Loucy (cell line): ENCODE measurements around the gene ZNF32.

ENCODE experiments used
- H2AFZ ChIP-seq: fragments of 200-600 bp; sonication (generic); 2 replicates; pipeline ENCODE4 v1.6.0; 2016; ENCODE audit warnings: antibody characterized with exemption, mild to moderate bottlenecking, low read length, moderate library complexity
- H3F3A ChIP-seq: fragments of 200-600 bp; 2 replicates; pipeline ENCODE4 v1.6.0; 2016; ENCODE audit warnings: antibody characterized with exemption, low read depth, mild to moderate bottlenecking
- H3K27me3 ChIP-seq: fragments of 200-600 bp; sonication (generic); 2 replicates; pipeline ENCODE4 v1.6.1; 2014; ENCODE audit warnings: low read length, mild to moderate bottlenecking; ENCODE audit not compliant: insufficient read depth, poor library complexity, severe bottlenecking
- H3K36me3 ChIP-seq: fragments of 200-600 bp; sonication (generic); 2 replicates; pipeline ENCODE4 v1.6.1; 2016; ENCODE audit warnings: low read length; ENCODE audit not compliant: insufficient read depth
- H3K4me1 ChIP-seq: fragments of 200-600 bp; sonication (generic); 2 replicates; pipeline ENCODE4 v1.5.1; 2014; ENCODE audit warnings: low read length, mild to moderate bottlenecking; ENCODE audit not compliant: insufficient read depth, poor library complexity, severe bottlenecking
- H3K4me2 ChIP-seq: fragments of 200-600 bp; sonication (generic); 2 replicates; pipeline ENCODE4 v1.6.0; 2014; ENCODE audit warnings: antibody characterized with exemption, low read length, low read depth, mild to moderate bottlenecking; ENCODE audit not compliant: poor library complexity, severe bottlenecking
- H3K4me3 ChIP-seq: fragments of 200-600 bp; sonication (generic); 2 replicates; pipeline ENCODE4 v1.5.1; 2014; ENCODE audit warnings: low read length, mild to moderate bottlenecking, mixed read lengths; ENCODE audit not compliant: poor library complexity, severe bottlenecking
- H3K79me2 ChIP-seq: fragments of 200-600 bp; sonication (generic); 2 replicates; pipeline ENCODE4 v1.6.1; 2014; ENCODE audit warnings: low read length; ENCODE audit not compliant: insufficient read depth
- H3K9ac ChIP-seq: fragments of 200-600 bp; sonication (generic); 2 replicates; pipeline ENCODE4 v1.6.0; 2014; ENCODE audit warnings: mild to moderate bottlenecking, low read depth, low read length, moderate library complexity; ENCODE audit not compliant: poor library complexity, severe bottlenecking
- H3K9me2 ChIP-seq: fragments of 200-600 bp; sonication (generic); replicated peaks from 2 replicates; pipeline ENCODE4 v1.6.1; 2016; ENCODE audit warnings: low read depth, low read length, mixed read lengths
- H3K9me3 ChIP-seq: fragments of 200-600 bp; sonication (generic); 2 replicates; pipeline ENCODE4 v1.6.1; 2014; ENCODE audit warnings: mild to moderate bottlenecking, antibody characterized with exemption, low read length, low read depth; ENCODE audit not compliant: insufficient read depth
- H4K20me1 ChIP-seq: fragments of 200-600 bp; sonication (generic); 2 replicates; pipeline ENCODE4 v1.6.0; 2014; ENCODE audit warnings: antibody characterized with exemption, low read length, mild to moderate bottlenecking; ENCODE audit not compliant: insufficient read depth, poor library complexity, severe bottlenecking
- CTCF ChIP-seq: fragments of 200-600 bp; sonication (generic); conservative IDR thresholded peaks from 2 replicates; pipeline ENCODE4 v1.5.1; 2014; ENCODE audit warnings: mild to moderate bottlenecking, antibody characterized with exemption, low read length
- EZH2phosphoT487 ChIP-seq: fragments of 200-600 bp; IDR thresholded peaks from 2 replicates; pipeline ENCODE4 v1.6.1; 2018; ENCODE audit warnings: antibody characterized with exemption, mild to moderate bottlenecking, moderate library complexity, borderline replicate concordance

Gene ZNF32

GRCh38 chr10:43682956-43683355 is 34.3 kb upstream of the ZNF32 start:
- Histone ChIP-seq H4K20me1 (no peaks in the 10 kb centered on the region), H3K4me3 (no peak overlapping the region), H3K79me2 (no peaks in the 10 kb centered on the region), H3K27me3 (no peaks in the 10 kb centered on the region), H3K9ac (no peak overlapping the region), H2AFZ (no peak overlapping the region), H3K9me3 (no peaks in the 10 kb centered on the region), H3K4me2 (no peak overlapping the region), H3K36me3 (no peaks in the 10 kb centered on the region), H3K9me2 (no peaks in the 10 kb centered on the region), H3F3A (no peaks in the 10 kb centered on the region), H3K4me1 (no peaks in the 10 kb centered on the region)
- TF ChIP-seq CTCF, result no peak
- TF ChIP-seq EZH2phosphoT487, result no peak

GRCh38 chr10:43681721-43682120 is 33.0 kb upstream of the ZNF32 start:
- Histone ChIP-seq H3K36me3 (no peaks in the 10 kb centered on the region), H3K9ac (no peak overlapping the region), H3K4me2 (no peak overlapping the region), H3K4me3 (no peak overlapping the region), H3K4me1 (no peaks in the 10 kb centered on the region), H3K79me2 (no peaks in the 10 kb centered on the region), H4K20me1 (no peaks in the 10 kb centered on the region), H2AFZ (no peak overlapping the region), H3F3A (no peaks in the 10 kb centered on the region), H3K27me3 (no peaks in the 10 kb centered on the region), H3K9me3 (no peaks in the 10 kb centered on the region), H3K9me2 (no peaks in the 10 kb centered on the region)
- TF ChIP-seq CTCF (no peak), EZH2phosphoT487 (no peak)

- H3K79me2 ChIP-seq, result no peaks in the 10 kb centered on the region
- no peak overlapping the region for H3K4me2 ChIP-seq
- no peaks in the 10 kb centered on the region for H3K9me3 ChIP-seq
- no peaks in the 10 kb centered on the region for H3K36me3 ChIP-seq
- no peak overlapping the region for H2AFZ ChIP-seq
- H3K9me2 ChIP-seq, result no peaks in the 10 kb centered on the region
- H3K4me3 ChIP-seq, result no peak overlapping the region
- no peaks in the 10 kb centered on the region for H4K20me1 ChIP-seq
- TF ChIP-seq CTCF, result no peak
- H3K9ac ChIP-seq, result no peak overlapping the region
- no peaks in the 10 kb centered on the region for H3K4me1 ChIP-seq
- H3F3A ChIP-seq, result no peaks in the 10 kb centered on the region
- no peaks in the 10 kb centered on the region for H3K27me3 ChIP-seq
Measured at GRCh38 chr10:43681220-43681619, 32.5 kb upstream of the ZNF32 start.
